Endothelial cell of umbilical vein (primary cell): ENCODE results near the gene CYBB. TPM values are rescaled to one million over a fixed set of nuclear protein-coding genes. Genes with fewer than 3 reads are reported as not detected.

Experiments
- Bru-seq: library from RNA; stranded (reverse); fragments of 400-500 nt; gene quantifications from one replicate; lab custom pipeline; 2021; lab: Mats Ljungman, UMichigan
- BruChase-seq, 2 experiments: library from RNA; stranded (reverse); fragments of 400-500 nt; gene quantifications; one replicate each; lab custom pipeline; 2021; lab: Mats Ljungman, UMichigan
- BruUV-seq: library from RNA; stranded (reverse); fragments of 400-500 nt; replicated peaks from 2 replicates; lab custom pipeline; 2021; lab: Mats Ljungman, UMichigan
- CTCF ChIA-PET: fragments of 300-600, 350-600 bp; sonication (Branson Sonifier 250); formaldehyde crosslinking; loops from one replicate; lab custom pipeline; 2021; ENCODE audit warnings: antibody characterized with exemption, inconsistent platforms; lab: Charles Lee
- POLR2A ChIA-PET: fragments of 300-600, 350-600 bp; sonication (Branson Sonifier 250); formaldehyde crosslinking; loops from one replicate; lab custom pipeline; 2021; ENCODE audit warnings: antibody characterized with exemption, inconsistent platforms; lab: Charles Lee
- DNase-seq: peaks from one replicate; pipeline ENCODE4 v3.0.0-alpha.2; 2011; ENCODE audit warnings: low read depth, low spot score
- FAIRE-seq: peaks from 2 replicates; lab custom pipeline; 2011; peaks lifted over from hg19 to GRCh38; lab: Jason Lieb, UNC
- H2AFZ ChIP-seq: 2 replicates; pipeline ENCODE4 v1.6.0; 2012; ENCODE audit warnings: low read depth, low read length, control low read depth, inconsistent platforms
- H3K27ac ChIP-seq: 2 replicates; pipeline ENCODE4 v1.5.1; 2011; ENCODE audit warnings: low read depth, mild to moderate bottlenecking, control low read depth, low read length, moderate library complexity; ENCODE audit not compliant: insufficient read depth
- H3K27me3 ChIP-seq, 2 experiments: 2 replicates each; pipeline versions ENCODE4 v1.6.0 to v1.6.1; 2011; ENCODE audit warnings: low read length in 2 of 2, mixed read lengths in 1 of 2; ENCODE audit not compliant: control insufficient read depth in 2 of 2, insufficient read depth in 2 of 2
- H3K36me3 ChIP-seq, 2 experiments: 2 replicates in 1 of 2; 3 replicates in 1 of 2; pipeline ENCODE4 v1.5.1; 2011; ENCODE audit warnings: low read length in 2 of 2, mild to moderate bottlenecking in 1 of 2, moderate library complexity in 1 of 2; ENCODE audit not compliant: control insufficient read depth in 2 of 2, insufficient read depth in 2 of 2; ENCODE audit errors: extremely low read depth in 1 of 2
- H3K4me1 ChIP-seq: 3 replicates; pipeline ENCODE4 v1.5.1; 2011; ENCODE audit warnings: mild to moderate bottlenecking, low read length; ENCODE audit not compliant: control insufficient read depth, insufficient read depth; ENCODE audit errors: extremely low read depth
- H3K4me2 ChIP-seq: 2 replicates; pipeline ENCODE4 v1.6.1; 2011; ENCODE audit warnings: low read length, control low read depth, mixed read lengths; ENCODE audit not compliant: insufficient read depth
- H3K4me3 ChIP-seq, 3 experiments: fragments of 200-600 bp in 1 of 3; sonication (generic), shearing (Covaris generic) in 1 of 3; replicated peaks in 1 of 3; 2 replicates each; pipeline ENCODE4 v1.5.1; 2011 to 2016; ENCODE audit warnings: control low read depth in 3 of 3, low read length in 3 of 3, mild to moderate bottlenecking in 2 of 3, inconsistent platforms in 1 of 3, low read depth in 1 of 3, moderate library complexity in 1 of 3; ENCODE audit not compliant: insufficient read depth in 1 of 3
- H3K79me2 ChIP-seq: 2 replicates; pipeline ENCODE4 v1.6.0; 2012; ENCODE audit warnings: low read length, inconsistent platforms; ENCODE audit not compliant: control insufficient read depth, insufficient read depth
- H3K9ac ChIP-seq: replicated peaks from 2 replicates; pipeline ENCODE3; 2011; ENCODE audit warnings: low read length, control low read depth; ENCODE audit not compliant: insufficient read depth; ENCODE audit errors: extremely low read depth
- H3K9me1 ChIP-seq: replicated peaks from 3 replicates; pipeline ENCODE4 v1.6.0; 2011; ENCODE audit warnings: mild to moderate bottlenecking, low read length; ENCODE audit not compliant: control insufficient read depth, insufficient read depth; ENCODE audit errors: extremely low read depth
- H3K9me3 ChIP-seq: replicated peaks from 2 replicates; pipeline ENCODE4 v1.5.1; 2012; ENCODE audit warnings: low read length, inconsistent platforms; ENCODE audit not compliant: control insufficient read depth, insufficient read depth
- H4K20me1 ChIP-seq: replicated peaks from 2 replicates; pipeline ENCODE3; 2011; ENCODE audit warnings: mild to moderate bottlenecking, low read length; ENCODE audit not compliant: control insufficient read depth, insufficient read depth; ENCODE audit errors: extremely low read depth
- GATA2 ChIP-seq: IDR thresholded peaks from 2 replicates; pipeline ENCODE4 v1.7.0; 2011; ENCODE audit warnings: low read depth, mild to moderate bottlenecking, moderate library complexity, mixed read lengths, low read length; ENCODE audit not compliant: insufficient read length, insufficient read depth
- JUN ChIP-seq: IDR thresholded peaks from 2 replicates; pipeline ENCODE4 v1.6.1; 2011; ENCODE audit warnings: borderline replicate concordance, low read depth; ENCODE audit not compliant: insufficient read length, insufficient read depth
- MAX ChIP-seq: IDR thresholded peaks from 2 replicates; pipeline ENCODE4 v1.6.1; 2011; ENCODE audit not compliant: insufficient read depth, insufficient read length
- MYC ChIP-seq: IDR thresholded peaks from one replicate; pipeline ENCODE4 v1.6.1; 2011; ENCODE audit warnings: mild to moderate bottlenecking, low read depth, low read length
- POLR2AphosphoS5 ChIP-seq: IDR thresholded peaks from 2 replicates; pipeline ENCODE4 v1.6.1; 2012; ENCODE audit warnings: low read depth, mild to moderate bottlenecking, control low read depth, low read length, moderate library complexity; ENCODE audit not compliant: insufficient read depth
- dilution Hi-C: fragments of 300-500 bp; cut with MboI; formaldehyde crosslinking; loops from one replicate; pipeline ENCODE4 v1.15.0; 2019; ENCODE audit warnings: low sequenced_read_pairs; ENCODE audit not compliant: extremely low pct_ligation_motif_present
- intact Hi-C: fragments of 100-400 bp; cut with micrococcal nuclease; formaldehyde crosslinking; loops from one replicate; pipeline ENCODE4 v1.10.0; 2022
- long read RNA-seq: library from polyadenylated mRNA; stranded (forward); transcript quantifications from one replicate; pipeline ENCODE4 v2.0.0, GENCODE V29; 2021
- polyA minus RNA-seq, 3 experiments: library from RNA; depleted of rRNA, polyadenylated mRNA; stranded (reverse); fragments of >200 nt; gene quantifications; 1 replicate in 1 of 3; 2 replicates in 2 of 3; pipeline ENCODE4 v1.2.3, GENCODE V29; 2011
- polyA plus RNA-seq, 4 experiments: library from polyadenylated mRNA; depleted of rRNA in 3 of 4; stranded (reverse) in 3 of 4; unstranded in 1 of 4; fragments of >200 nt; gene quantifications; 2 replicates each; pipeline versions ENCODE4 v1.2.1 to v1.2.3, GENCODE V29; 2011 to 2012; ENCODE audit warnings: missing spikeins in 1 of 4
- total RNA-seq: library from RNA; stranded (reverse); gene quantifications from 2 replicates; pipeline ENCODE4 v1.2.3, GENCODE V29; 2021
- TF ChIP-seq, protein P1 (sequence below), 2 donors: IDR thresholded peaks; 1 replicate in 1 of 2; 2 replicates in 1 of 2; pipeline ENCODE4 v1.5.1; 2011; ENCODE audit warnings: low read length in 2 of 2, mild to moderate bottlenecking in 2 of 2, moderate library complexity in 2 of 2, control low read depth in 1 of 2, inconsistent platforms in 1 of 2, low read depth in 1 of 2; ENCODE audit not compliant: insufficient read depth in 1 of 2; ENCODE audit errors: extremely low read depth in 1 of 2

Gene CYBB
- total RNA-seq (not detected in 2 replicates), polyA plus RNA-seq (not detected in 2 replicates), polyA minus RNA-seq (0.04 TPM in 1 of 2 replicates, not detected in the other), Bru-seq, nascent RNA (not detected), BruChase-seq, experiment 1, labeled RNA remaining after a 6-hour chase (not detected), BruChase-seq, experiment 2, labeled RNA remaining after a 2-hour chase (not detected)
- not detected in 2 replicates for polyA plus RNA-seq (2011; cell fraction: cytosol; rRNA removed)
- not detected in 2 replicates for polyA plus RNA-seq (2011; cell fraction: nucleus; rRNA removed)
- not detected in 2 replicates for polyA plus RNA-seq (2012)
- polyA minus RNA-seq (2011; cell fraction: cytosol; rRNA and poly(A)+ RNA removed): 0.20 TPM
- not detected in 2 replicates for polyA minus RNA-seq (2011; cell fraction: nucleus; rRNA and poly(A)+ RNA removed)
- long read RNA-seq: 0 reads

DNA sequence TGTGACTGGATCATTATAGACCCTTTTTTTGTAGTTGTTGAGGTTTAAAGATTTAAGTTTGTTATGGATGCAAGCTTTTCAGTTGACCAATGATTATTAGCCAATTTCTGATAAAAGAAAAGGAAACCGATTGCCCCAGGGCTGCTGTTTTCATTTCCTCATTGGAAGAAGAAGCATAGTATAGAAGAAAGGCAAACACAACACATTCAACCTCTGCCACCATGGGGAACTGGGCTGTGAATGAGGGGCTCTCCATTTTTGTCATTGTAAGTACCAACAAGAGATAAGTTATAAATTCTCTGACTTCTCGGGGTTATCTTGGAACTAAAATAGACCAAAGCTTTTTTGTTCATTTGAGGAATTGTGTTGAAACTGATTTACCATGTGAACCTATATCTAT is at the start of gene CYBB:
TSS of gene CYBB (plus strand) at position 203 of the 400 bp plus-strand sequence. CDS start at position 222, 19 bp downstream.
- FAIRE-seq: no peak
- Histone ChIP-seq H2AFZ (no peak within 1 kb of the TSS), H3K4me2 (no peak within 1 kb of the TSS), H4K20me1 (no peaks in the 10 kb centered on the region), H3K4me3 (no peak within 1 kb of the TSS), H3K79me2 (no peaks in the 10 kb centered on the region), H3K9me3 (no peaks in the 10 kb centered on the region), H3K9ac (no peak within 1 kb of the TSS), H3K27ac (no peak within 1 kb of the TSS), H3K27me3 (no peaks in the 10 kb centered on the region), H3K36me3 (no peaks in the 10 kb centered on the region), H3K4me1 (no peaks in the 10 kb centered on the region), H3K9me1 (no peaks in the 10 kb centered on the region)
- ChIA-PET CTCF (no interaction called here), POLR2A (no interaction called here)
- TF ChIP-seq MYC: no peak
- TF ChIP-seq POLR2AphosphoS5: no peak
- TF ChIP-seq, protein P1, sequence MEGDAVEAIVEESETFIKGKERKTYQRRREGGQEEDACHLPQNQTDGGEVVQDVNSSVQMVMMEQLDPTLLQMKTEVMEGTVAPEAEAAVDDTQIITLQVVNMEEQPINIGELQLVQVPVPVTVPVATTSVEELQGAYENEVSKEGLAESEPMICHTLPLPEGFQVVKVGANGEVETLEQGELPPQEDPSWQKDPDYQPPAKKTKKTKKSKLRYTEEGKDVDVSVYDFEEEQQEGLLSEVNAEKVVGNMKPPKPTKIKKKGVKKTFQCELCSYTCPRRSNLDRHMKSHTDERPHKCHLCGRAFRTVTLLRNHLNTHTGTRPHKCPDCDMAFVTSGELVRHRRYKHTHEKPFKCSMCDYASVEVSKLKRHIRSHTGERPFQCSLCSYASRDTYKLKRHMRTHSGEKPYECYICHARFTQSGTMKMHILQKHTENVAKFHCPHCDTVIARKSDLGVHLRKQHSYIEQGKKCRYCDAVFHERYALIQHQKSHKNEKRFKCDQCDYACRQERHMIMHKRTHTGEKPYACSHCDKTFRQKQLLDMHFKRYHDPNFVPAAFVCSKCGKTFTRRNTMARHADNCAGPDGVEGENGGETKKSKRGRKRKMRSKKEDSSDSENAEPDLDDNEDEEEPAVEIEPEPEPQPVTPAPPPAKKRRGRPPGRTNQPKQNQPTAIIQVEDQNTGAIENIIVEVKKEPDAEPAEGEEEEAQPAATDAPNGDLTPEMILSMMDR (IDR thresholded peaks at IDR 0.05; ENCODE audit: extremely low read depth in 1 of 2, insufficient read depth in 1 of 2, low read depth in 1 of 2, low read length in 2 of 2): no peak
- TF ChIP-seq JUN: no peak
- TF ChIP-seq MAX: no peak
- no peak for TF ChIP-seq GATA2
- no TSS peak for BruUV-seq
- dilution Hi-C loops (no loop called here), intact Hi-C loops (no loop called here)
- DNase-seq: no peak
